DMS153 (cell line): ENCODE measurements around the gene RBM38.
A peak's percentile ranks its signal among the peaks of the same experiment; 100 is the strongest.

ENCODE experiments used
- DNase-seq: peaks from one replicate; lab custom pipeline; 2025; lab: John Stamatoyannopoulos, UW

RBM38 gene

DNA sequence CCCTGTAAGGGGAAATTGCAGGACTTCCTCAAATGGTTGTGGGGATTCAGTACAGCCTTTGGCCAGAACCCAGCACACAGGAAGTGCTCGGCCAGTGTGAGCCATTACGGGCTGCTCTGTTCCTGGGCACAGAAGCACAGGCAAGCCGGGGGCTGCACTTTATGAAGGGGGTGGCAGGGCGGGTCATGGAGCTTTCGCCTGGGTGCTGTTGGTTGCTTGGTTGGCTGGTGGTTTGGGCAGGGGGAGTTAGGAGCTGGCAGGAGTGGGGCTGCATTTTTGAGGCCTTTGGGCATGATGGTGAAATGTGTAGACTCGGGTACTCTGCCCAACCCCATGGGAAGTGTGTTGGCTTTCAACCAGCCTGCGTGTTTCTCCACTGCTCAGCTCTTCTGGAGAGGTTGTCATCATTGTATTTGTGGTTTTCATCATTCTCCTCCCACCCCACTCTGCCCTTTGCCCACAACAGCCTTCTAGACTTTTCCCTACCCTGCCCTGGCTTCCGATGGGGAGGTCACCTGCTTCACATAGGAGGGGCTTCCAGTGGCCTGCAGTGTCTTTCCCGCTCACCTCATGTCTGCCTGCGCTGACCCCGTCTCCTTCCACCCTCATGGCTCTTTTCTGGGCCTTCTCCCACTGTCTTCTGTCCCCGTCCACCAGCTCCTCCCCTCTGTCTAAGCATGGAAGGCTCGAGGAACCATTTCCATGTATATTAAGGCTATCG lies 16.1 kb upstream of the RBM38 start:
- DNase-seq, result no peak

DNA sequence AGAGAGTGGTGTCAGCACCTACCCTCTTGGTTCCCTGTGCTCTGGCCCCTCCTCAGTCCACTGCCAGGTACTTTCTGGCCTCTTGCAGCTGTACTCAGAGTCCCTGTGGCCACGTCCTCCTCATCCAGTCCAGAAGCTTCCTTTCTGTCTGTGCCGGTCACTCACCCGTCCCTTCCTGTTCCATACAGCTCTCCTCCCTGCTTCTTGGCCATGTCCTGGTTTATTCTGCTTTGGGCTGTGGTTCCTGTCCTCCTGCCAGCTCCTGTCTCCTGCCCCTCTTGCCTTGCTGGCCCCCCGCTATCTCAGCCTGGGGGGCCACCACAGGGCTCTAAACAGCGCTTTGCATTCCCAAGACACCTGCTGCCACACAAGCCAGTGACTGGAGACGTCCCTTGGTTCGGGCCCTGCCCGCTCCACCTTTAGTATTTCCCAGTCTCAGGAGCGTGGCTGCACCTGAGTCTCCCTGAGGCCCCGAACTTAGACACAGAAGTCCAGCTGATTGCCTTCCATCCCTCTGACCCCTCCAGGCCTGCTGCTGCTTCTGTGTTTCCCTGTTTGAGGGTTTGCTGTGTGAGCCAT lies 15.5 kb upstream of the RBM38 start:
- no peak for DNase-seq

DNA sequence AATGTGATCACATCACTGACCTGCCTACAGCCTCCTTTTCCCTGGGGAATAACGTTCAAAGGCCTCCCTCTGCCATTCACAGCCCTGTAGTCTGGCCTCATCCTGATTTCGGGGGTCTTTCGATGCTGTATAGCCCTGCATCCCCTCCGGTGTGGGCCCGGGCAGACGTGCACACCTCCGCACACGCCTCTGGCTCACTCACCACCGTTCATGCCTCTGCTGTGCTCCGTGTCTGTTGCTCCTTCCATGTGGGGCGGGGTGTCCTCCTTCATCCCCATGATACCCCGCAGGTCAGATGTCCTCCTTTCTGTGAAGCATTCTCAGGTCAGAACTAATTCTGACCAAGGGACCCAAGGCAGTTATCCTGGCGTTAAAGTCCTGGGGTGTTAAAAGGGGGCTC lies 13.8 kb upstream of the RBM38 start:
- no peak for DNase-seq

DNA sequence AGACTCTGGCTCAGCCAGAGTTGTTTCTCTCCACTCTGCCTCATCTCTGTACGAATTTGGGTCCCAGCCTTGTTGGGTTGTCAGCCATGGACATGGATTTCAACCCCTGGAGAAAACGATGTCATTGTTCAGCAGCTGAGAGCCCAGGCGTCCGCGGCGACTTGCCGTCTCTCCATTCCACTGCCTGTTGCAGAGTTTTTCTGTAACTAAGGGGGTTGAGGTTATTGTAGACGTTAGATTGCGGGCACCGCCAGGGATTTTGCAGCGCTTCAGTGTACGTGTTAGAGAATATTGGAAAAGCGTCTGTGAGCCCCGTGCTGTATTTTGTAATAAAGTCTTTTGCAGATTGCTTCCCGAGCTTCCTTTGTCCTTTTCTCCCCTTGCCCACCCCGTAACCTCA lies 13.1 kb upstream of the RBM38 start:
- DNase-seq, result no peak

DNA sequence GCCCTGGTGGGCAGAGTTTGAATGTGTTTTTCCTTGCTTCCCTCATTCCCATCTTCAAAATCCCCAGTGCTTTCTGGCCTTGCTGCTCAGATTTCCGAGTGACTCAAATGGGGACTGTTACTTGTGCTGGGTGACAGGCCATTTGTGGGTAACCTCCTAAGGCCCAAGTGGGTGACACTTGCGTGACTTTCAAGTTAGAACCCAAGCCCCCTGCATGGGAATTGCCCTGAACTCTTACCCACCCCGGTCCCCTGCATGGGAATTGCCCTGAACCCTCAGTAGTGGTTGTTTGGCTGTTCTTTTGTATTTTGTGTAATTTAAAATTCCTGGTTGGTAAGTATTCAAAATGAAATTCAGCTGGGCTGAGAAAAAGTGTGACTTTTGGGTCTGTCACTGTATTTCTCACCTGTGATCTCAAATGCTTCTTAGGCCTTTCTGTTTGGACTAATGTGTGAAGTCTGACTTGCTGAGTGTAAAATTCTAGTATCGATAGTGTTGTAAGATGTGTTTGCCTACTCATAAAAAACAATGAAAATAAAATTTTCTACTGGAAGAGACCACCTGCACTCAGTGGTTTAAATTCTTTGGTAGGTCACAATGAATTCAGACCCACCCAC lies 12.4 kb upstream of the RBM38 start:
- no peak for DNase-seq

DNA sequence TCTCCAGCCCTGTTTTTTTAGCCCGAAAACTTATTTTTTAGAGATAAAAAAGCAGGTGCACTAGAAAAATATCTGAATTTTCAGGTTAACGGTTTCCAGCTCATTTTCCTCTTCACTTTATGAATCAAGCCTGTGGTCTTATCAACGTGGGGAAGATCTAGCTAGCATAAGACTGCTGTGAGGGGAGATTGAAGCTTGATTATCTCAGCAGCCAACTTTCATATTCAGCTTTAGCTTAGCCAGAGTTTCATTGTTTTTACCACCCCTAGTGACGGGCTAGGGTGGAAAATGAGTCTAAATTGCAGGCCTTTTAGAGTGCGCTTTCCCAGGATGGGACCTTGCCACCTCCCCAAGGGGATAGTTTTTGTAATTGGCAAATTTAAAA lies 11.9 kb upstream of the RBM38 start:
- no peak for DNase-seq

DNA sequence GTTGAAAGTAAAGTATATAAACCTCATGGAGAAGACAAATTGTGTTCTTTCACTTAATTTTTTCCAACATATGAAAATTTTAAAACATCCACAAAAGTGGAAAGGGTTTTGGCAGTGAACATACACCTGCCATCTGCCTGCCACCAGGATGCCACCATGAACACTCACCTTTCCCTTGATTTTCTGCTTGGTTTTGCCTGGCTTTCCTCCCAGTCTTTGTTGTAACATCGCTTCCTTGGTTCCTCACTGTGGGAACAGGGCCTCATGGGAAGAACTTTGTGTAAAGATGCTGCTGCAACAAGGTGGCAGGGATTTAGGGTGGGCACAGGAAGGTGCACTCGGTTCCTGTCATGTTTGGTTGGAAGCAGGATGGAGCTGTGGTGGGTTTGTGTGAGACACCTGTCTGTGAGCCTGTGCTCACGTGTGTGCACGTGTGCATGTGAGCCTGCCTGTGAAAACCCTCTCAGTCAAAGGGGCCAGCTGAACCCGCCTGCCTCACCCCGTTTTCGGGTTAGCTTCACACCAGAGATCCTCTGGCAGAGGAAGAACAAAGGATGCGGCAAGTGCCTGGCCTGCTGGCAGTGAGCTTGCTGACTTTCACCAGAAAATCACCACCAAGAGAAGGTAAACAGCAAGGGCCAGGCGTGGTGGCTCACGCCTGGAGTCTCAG lies 11.0 kb upstream of the RBM38 start:
- DNase-seq, result no peak

DNA sequence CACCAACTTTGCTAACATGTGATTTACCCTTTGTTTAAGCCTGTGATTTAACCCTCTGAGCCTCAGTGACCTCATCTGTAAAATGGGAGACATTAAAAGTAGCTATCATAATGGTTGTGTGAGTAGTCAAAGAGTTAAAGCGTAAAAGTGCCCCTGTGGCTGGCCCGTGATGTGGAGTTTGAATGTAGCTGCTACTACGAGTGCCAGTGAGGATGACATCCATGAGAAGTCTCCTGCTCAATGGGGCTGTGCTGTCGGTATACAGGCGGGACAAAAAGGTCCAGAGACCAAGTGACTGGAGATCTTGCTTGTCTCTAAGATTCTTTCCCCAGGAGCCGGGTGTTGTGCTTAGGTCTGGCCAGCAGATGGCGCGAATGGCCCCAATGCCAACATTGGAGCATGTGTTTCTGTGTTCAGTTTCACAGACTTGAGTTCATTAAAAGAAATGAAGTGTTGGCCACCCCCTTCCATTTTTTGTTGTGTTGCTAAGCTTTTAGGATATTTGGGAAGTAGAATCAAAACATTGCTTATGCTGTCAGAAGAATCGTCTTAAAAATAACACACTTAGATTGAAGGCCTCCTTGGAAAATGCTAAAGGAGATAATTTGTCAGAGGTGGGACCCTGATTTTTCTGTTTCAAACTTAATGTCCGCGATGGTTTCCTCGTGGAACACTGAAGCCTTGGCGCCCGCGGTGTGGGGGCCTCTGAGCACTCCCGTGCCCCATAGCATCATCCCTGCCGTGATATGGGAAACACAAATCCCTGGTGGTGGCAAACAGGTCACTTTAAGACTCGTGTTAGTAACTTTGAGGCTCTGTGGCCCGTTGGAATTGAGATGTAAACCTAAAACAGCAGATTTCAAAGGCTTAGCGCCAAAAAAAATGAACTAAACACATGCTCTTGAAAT lies 9.3 kb upstream of the RBM38 start:
- DNase-seq, result peak; percentile 48

DNA sequence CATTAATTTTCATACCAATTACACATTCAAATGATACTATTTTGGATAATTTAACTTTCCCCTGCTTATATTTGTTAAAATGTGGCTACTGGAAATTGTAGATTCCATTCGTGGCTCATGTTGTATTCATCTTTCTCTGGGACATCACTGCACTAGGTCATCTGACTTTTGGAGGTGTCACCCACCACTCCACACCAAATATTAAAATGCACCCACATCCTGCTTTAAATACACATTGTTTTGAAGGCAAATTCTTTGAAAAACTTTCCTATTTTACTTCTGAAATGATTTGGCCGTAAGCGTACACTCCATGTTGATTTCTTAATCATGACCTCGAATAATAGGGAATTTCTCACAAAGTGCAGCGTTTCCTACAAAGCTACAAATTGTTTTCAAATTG lies 8.7 kb upstream of the RBM38 start:
- no peak for DNase-seq

DNA sequence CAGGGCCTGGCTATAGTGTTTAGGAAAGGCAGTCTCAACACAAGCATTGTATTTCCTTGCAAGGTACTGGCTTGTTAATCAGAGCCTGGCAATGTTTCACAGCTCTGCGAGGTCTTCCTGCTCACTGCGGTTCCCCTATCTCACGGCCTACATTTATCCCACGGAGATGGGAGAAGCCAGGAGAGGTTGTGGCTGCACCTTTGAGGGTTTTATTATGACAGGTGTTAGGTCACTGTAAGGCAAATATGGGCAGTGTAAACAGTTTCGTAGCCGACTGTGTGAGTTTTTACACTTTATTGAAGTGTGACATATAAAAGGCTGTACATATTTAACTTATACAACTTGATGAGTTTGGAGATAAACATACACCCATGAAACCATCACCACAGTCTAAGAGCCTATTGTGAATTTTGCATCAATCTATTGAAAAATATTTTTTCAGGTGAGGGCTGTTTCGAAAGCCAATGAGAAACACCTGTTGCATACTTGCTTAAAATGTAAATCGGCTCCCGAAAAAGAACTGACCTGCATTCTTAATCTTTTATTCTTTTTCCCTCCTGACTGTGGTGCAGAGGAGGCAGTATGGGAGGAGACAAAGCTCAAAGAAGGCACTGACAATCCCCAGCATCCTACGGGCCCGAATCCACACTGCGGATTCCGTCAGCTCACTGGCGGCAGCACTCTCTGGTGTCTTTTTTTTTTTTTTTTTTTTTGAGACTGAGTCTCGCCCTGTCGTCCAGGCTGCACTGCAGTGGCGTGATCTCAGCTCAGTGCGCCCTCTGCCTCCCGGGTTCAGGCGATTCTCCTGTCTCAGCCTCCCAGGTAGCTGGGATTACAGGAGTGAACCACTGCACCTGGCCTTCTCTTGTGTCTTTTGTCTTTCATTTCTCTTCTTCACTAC lies 7.5 kb upstream of the RBM38 start:
- DNase-seq, result peak; percentile 60

DNA sequence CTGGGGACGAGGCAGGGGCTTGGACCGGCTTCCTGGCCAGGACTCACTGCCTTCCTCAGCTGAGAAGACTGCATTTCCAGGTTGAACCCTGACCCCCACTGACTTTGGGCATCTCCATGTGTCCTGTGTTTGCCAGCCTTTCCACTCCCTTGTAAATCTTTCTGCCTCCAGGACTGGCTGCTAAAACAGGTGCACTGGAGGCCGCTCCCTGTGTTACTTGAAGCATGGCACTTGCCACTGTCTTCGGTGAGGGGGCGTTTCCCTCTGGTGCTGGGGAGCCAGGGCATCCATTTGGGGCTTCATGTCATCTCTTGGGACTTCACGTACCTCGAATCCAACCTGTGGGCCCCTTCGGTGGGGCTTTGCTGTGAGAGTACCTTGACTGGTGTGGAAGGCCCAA lies 6.7 kb upstream of the RBM38 start:
- no peak for DNase-seq

DNA sequence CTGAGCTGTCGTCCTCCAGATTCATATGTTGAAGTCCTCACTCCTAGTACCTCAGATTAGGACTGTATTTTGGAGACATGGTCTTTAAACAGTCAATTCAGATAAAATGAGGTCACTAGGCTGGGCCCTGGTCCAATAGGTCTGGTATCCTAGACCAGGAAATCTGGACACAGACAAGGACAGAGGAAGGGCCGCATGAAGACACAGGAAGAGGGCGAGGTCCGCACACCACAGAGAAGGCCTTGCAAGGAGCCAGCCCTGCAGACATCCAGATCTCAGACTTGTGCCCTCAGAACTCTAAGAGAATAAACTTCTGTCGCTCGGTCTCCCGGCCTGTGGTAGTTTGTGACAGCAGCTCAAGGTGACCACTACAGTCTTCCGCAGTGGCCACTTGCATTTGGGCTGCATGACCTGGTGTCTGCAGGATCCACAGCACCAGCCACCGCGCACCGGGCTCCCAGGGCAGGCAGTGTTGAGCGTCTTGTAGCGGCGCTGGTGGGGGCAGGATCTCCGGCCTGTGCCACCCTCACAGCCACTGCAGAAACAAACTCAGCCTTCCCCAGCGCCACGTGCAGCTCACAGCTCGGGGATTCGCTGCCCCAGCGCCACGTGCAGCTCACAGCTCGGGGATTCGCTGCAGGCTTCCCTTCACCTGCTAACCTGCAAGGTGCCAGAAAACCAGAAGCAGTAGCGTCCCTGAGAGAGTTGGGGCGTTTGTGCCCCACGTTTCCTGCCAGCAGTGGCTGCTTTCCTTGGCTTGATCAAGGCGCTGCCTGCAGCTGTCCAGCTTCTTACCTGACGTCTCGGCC lies 6.0 kb upstream of the RBM38 start:
- DNase-seq, result no peak

DNA sequence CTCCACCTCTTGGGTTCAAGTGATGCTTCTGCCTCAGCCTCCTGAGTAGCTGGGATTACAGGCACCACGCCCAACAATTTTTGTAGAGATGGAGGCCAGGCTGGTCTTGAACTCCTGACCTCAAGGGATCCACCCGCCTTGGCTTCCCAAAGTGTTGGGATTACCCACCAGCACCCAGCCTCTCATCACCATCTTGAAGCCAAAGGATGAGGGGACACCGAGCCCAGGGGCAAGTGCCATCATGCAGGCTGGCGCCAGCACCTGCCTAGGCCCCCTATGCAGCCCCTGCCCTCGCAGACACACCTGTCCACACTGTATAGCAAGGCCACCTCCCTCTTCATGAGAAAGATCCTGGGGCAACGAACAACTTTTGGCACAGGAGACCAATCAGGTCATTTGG lies 5.3 kb upstream of the RBM38 start:
- DNase-seq, result no peak

DNA sequence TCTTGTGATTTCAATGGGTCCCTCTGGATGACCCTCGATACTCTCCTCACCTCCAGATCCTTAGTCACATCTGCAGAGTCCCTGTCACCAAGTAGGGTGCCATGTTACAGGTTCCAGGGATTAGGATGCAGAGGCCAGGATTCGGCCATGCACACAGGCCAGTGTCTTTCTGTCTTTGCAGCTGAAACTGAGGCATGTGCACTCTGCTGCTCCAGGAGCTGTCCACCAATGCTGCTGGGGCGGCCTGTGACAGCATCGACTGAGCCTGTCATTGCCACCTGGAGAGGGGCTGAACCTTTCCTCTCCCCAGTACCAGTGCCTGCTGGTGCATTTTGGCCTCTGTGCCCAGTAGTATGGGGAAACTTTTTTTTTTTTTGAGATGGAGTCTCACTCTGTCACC lies 4.4 kb upstream of the RBM38 start:
- no peak for DNase-seq

DNA sequence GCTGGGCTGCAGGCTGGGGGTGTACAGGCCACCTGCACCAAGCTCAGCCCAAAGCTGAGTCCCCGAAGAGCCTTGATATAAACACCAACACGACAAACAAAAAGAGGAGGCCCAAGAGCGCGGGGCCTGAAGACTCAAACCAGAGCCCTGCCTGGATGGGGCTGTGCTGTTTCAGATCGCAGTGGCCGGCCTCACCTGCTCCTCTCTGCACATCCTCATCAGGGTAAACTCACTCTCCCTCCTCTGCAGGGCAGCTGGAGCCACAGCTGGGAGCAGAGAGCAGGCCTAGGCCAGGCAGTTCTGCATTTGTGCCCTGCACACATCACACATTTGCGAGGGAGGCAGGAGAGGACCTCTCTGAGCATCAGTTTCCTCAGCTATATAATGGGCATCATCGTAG lies 3.7 kb upstream of the RBM38 start:
- DNase-seq, result no peak

DNA sequence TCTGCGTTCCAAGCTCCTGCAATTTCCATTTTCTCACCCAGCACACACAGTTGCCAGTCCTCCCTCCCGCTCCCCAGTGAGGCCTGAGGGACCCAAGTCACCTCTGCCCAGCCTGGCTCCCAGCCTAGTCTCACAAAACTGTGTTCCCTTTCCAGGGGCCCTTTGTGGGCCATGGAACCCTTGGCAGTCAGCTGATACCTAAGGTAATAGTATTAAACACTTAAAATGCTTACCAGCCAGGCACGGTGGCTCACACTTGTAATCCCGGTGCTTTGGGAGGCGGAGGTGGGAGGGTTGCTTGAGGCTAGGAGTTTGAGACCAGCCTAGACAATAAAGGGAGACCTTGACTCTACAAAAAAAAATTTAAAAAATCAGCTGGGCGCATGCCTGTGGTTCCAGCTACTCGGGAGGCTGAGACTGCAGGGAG lies 3.2 kb upstream of the RBM38 start:
- no peak for DNase-seq

DNA sequence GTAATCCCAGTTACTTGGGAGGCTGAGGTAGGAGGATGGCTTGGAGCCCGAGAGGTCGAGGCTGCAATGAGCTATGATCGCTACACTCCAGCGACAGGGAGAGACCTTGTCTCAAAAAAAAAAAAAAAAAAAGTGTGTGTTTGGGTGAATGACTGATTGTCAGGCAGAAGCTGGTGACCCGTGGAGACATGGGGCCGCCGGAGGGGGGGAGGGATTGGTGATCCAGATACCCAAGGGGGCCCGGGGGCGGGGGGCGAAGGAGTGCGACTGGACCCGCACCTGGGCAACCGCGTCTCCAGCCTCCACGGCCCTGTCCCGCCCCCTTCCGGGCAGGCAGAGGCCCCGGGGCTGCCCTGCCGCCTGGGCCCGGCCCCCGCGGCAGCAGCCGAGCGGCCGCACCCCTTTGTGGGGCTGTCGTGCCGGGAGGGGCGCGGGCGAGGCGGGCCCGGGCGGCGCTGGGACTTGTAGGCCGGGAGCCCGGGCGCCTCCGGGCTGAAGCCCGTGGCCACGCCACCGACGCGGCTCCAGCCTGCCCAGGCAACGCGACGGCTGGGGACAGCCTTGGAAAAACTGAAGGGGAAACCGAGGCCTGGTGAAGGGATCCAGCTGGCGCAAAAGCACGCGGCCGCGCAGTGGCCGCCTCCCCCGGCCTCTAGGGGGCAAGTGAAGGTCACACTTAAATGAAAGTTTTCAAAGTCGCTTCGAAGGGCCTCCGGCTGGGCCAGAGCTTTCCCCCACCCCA lies 2.1 kb upstream of the RBM38 start:
- peak; percentile 72 for DNase-seq

DNA sequence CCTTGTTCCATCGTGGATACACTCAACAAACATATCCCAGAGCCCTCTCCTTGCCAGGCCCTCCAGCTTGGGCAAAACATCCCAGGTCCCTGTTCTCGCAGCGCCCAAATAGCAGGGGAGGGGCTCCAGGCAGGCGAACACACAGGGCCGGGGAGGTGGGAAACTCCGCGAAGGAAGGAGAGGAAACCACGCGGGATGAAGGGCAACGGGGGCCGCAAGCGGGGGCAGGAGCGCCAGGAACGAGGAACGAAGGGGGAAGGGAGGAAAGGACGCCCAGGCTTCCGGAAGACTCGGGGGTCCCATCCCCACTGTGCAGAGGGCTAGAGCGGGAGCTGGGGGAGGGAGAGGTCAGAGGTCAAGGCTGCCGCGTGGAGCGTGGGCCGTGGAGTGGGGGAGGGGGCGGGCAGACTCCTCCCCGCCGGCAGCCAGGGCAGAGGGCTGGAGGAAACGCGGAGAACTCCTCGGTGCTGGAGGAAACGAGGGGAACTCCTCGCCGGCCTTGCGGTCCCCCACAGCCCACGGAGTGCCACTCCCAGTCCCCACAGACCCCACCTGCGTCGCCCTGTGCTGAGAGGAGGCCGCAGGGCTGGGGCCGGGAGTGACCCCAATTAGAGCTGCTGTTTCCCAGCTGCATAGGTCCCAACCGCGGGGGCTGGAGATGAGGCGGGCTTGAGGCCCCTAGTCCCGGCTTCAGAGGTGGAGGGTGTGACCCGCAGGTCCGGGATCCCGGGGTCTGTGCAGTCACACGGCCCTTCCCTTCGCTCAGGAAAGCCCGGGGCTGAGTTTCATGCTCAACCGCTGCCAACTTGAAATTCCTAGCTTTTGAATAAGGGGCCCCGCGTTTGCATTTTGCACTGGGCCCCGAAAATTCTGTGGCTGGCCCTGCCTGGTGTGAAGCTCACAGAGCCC lies 1.2 kb upstream of the RBM38 start:
- DNase-seq, result no peak
